Prostate gland (tissue), 2 donors: ENCODE measurements around the gene UBE2E2. TPM values are rescaled to one million over a fixed set of nuclear protein-coding genes. Genes with fewer than 3 reads are reported as not detected.

Experiments used
- DNase-seq: peaks from one replicate; pipeline ENCODE4 v3.0.0-alpha.2; 2019; ENCODE audit warnings: low spot score
- H3K27ac ChIP-seq, 2 donors: fragments of 200-600 bp; sonication (generic); 2 replicates each; pipeline ENCODE4 v1.5.1; 2017 to 2019
- H3K27me3 ChIP-seq: fragments of 200-600 bp; sonication (generic); replicated peaks from 2 replicates; pipeline ENCODE4 v1.5.1; 2019; ENCODE audit not compliant: insufficient read depth
- H3K36me3 ChIP-seq, 2 donors: fragments of 200-600 bp; sonication (generic); 1 replicate in 1 of 2; 2 replicates in 1 of 2; pipeline versions ENCODE4 v1.5.1 to v1.8.1; 2017 to 2019
- H3K4me1 ChIP-seq: fragments of 200-600 bp; sonication (generic); replicated peaks from 2 replicates; pipeline ENCODE4 v1.5.1; 2019
- H3K4me3 ChIP-seq, 2 donors: fragments of 200-600 bp; sonication (generic); 2 replicates each; pipeline ENCODE4 v1.5.1; 2017 to 2019
- H3K9me3 ChIP-seq: fragments of 200-600 bp; sonication (generic); 2 replicates; pipeline ENCODE4 v1.5.1; 2017
- CTCF ChIP-seq, 4 experiments: fragments of 200-600 bp in 2 of 4; fragments of 450-650 bp in 2 of 4; sonication (generic) in 2 of 4; IDR thresholded peaks; 1 replicate in 3 of 4; 2 replicates in 1 of 4; pipeline ENCODE4 v1.5.1; 2016 to 2019; ENCODE audit warnings: antibody characterized with exemption in 4 of 4, mild to moderate bottlenecking in 2 of 4, moderate library complexity in 2 of 4
- POLR2A ChIP-seq: fragments of 450-650 bp; IDR thresholded peaks from one replicate; pipeline ENCODE4 v1.6.1; 2016; ENCODE audit warnings: antibody characterized with exemption, mild to moderate bottlenecking
- POLR2AphosphoS5 ChIP-seq: sonication (generic); formaldehyde crosslinking; IDR thresholded peaks from one replicate; pipeline ENCODE4 v1.6.1; 2017; ENCODE audit warnings: antibody characterized with exemption
- WGBS: methylation state at CpG from one replicate; pipeline ENCODE4 v1.1.5; 2018; 5-methylcytosine and 5-hydroxymethylcytosine counted together
- intact Hi-C: fragments of 100-400 bp; cut with DNase I; formaldehyde crosslinking; loops from one replicate; pipeline ENCODE4 v1.14.2; 2022
- total RNA-seq, 2 donors: library from RNA; depleted of rRNA; stranded (reverse); fragments of >200 nt; gene quantifications; one replicate each; pipeline ENCODE4 v1.1.0, GENCODE V29; 2016

The UBE2E2 gene
- total RNA-seq, 2 donors from 2014 or later, result 25.9 to 48.7 TPM

- H3K36me3 ChIP-seq, result no peaks in the 10 kb centered on the region
- H3K9me3 ChIP-seq, result no peaks in the 10 kb centered on the region
- H3K27ac ChIP-seq, result no peak overlapping the region
- H3K4me3 ChIP-seq, result no peak overlapping the region
- TF ChIP-seq POLR2AphosphoS5 (no peak), POLR2A (no peak), CTCF (IDR thresholded peaks at IDR 0.05) (no peak)
- DNase-seq, result no peak
- intact Hi-C loops, result no loop called here
- no peaks in the 10 kb centered on the region for H3K4me1 ChIP-seq
- H3K27me3 ChIP-seq, result no peaks in the 10 kb centered on the region
- 57% methylated on average over 3 of the region's 3 CpGs for WGBS
Measured at GRCh38 chr3:23479026-23479425, 275.9 kb downstream of the UBE2E2 start.

- Histone ChIP-seq H3K9me3 (no peaks in the 10 kb centered on the region), H3K4me1 (no peaks in the 10 kb centered on the region), H3K36me3 (no peaks in the 10 kb centered on the region), H3K27me3 (no peaks in the 10 kb centered on the region), H3K4me3 (no peak overlapping the region), H3K27ac (no peak overlapping the region)
- intact Hi-C loops, result no loop called here
- TF ChIP-seq POLR2A (no peak), POLR2AphosphoS5 (no peak), CTCF (IDR thresholded peaks at IDR 0.05) (no peak)
- DNase-seq, result no peak
- 92% methylated on average over 7 of the region's 7 CpGs for WGBS
Measured at GRCh38 chr3:23479615-23480328, 276.6 kb downstream of the UBE2E2 start.

- Histone ChIP-seq H3K27ac (no peak overlapping the region), H3K36me3 (no peaks in the 10 kb centered on the region), H3K27me3 (no peaks in the 10 kb centered on the region), H3K9me3 (no peaks in the 10 kb centered on the region), H3K4me3 (no peak overlapping the region), H3K4me1 (no peaks in the 10 kb centered on the region)
- no peak for DNase-seq
- WGBS, result 94% methylated on average over 7 of the region's 8 CpGs
- TF ChIP-seq POLR2AphosphoS5 (no peak), POLR2A (no peak), CTCF (IDR thresholded peaks at IDR 0.05) (no peak)
- intact Hi-C loops, result no loop called here
Measured at GRCh38 chr3:23480329-23480714, 277.2 kb downstream of the UBE2E2 start.

GRCh38 chr3:23481011-23481615, 278.0 kb downstream of the UBE2E2 start:
- WGBS, result 87% methylated on average over 5 of the region's 5 CpGs
- H3K9me3 ChIP-seq, result no peaks in the 10 kb centered on the region
- H3K36me3 ChIP-seq, result no peaks in the 10 kb centered on the region
- TF ChIP-seq CTCF (IDR thresholded peaks at IDR 0.05) (no peak), POLR2A (no peak), POLR2AphosphoS5 (no peak)
- intact Hi-C loops, result no loop called here
- no peaks in the 10 kb centered on the region for H3K4me1 ChIP-seq
- H3K27ac ChIP-seq, result no peak overlapping the region
- DNase-seq, result no peak
- no peak overlapping the region for H3K4me3 ChIP-seq
- H3K27me3 ChIP-seq, result no peaks in the 10 kb centered on the region

GRCh38 chr3:23481616-23482278, 278.6 kb downstream of the UBE2E2 start:
- intact Hi-C loops, result no loop called here
- WGBS, result 29% methylated on average over 3 of the region's 3 CpGs
- no peak for TF ChIP-seq POLR2A
- TF ChIP-seq POLR2AphosphoS5, result no peak
- TF ChIP-seq CTCF (IDR thresholded peaks at IDR 0.05), result no peak

More at GRCh38 chr3:23481616-23482278, 278.6 kb downstream of the UBE2E2 start:
- H3K9me3 ChIP-seq, result no peaks in the 10 kb centered on the region
- no peak overlapping the region for H3K4me3 ChIP-seq
- H3K27me3 ChIP-seq, result no peaks in the 10 kb centered on the region
- no peak for DNase-seq
- no peaks in the 10 kb centered on the region for H3K4me1 ChIP-seq
- H3K36me3 ChIP-seq, result no peaks in the 10 kb centered on the region
- no peak overlapping the region for H3K27ac ChIP-seq
